DMS 273 (cell line): Measurements from ENCODE around the gene RCOR1.

Experiments used
- DNase-seq: peaks from one replicate; lab custom pipeline; 2025; ENCODE audit not compliant: unreplicated experiment; lab: John Stamatoyannopoulos, UW

The RCOR1 gene

DNA sequence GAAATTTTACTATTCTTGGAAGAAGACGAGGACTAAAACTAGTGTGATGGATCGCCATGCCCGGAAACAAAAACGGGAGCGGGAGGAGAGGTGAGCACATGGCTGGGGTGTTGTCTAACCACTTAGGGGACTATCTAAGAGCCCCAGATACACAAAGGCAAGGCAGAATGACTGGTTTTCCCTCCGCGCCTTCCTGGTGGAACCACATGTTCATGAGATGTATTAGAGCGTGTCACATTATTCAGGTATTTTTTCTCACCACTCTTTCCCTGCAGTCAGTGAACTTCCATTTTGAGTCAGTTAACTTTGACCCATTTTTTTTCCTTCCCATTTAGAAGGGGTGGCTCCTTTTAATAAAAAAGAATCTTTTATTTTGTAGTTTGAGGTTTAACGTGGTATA, 116.0 kb downstream of the RCOR1 start:
- no peak for DNase-seq

DNA sequence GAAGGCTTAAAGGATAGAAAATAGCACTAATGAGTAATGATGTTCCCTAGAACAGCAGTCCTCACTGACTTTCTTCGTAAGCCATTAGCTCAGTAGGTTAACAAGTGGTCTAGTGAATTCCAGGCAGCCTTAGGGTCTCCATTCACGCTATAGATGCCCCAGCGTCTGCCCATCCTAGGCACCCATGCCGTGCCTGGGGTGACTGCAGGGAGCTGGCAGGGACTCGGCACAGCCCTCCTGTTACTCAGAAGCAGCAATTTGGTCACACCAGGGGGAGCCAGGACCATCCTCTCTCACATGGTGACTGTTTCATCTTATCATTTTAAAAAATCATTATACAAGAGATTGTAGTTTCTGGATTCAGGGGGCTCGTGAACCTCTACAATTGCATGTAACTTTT, 118.8 kb downstream of the RCOR1 start:
- no peak for DNase-seq

DNA sequence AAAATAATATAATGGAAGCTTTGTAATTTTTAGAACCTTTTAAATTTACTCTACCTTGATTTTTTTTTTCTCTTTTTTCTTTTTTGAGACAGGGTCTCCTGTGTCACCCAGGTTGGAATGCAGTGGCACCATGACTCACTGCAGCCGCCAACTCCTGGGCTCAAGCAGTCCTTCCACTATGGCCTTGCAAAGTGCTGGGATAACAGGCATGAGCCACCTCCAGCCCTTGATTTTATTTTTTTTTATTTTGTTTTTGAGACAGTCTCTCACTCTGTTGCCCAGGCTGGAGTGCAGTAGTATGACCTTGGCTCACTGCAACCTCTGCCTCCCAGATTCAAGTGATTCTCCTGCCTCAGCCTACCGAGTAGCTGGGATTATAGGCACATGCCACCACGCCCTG, 119.5 kb downstream of the RCOR1 start:
- no peak for DNase-seq

DNA sequence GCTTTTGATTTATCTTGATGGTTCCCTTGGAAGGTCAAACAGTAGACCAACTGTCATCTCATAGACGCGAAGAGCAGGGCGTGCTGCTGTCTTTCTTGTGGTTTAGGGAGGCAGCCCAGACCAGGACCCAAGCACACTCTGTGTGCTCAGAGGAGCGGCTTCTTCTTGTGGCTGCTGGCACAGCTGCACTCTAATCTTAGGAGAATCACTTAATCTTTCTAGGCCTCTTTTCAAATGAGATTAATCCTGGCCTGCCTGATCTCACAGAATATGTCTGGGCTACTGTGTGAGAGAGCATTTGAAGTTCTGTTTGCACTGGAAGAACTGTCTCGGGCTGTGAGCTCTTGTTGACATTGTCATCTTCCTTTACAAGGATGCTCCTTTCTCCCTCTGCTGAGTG, 124.8 kb downstream of the RCOR1 start:
- no peak for DNase-seq

DNA sequence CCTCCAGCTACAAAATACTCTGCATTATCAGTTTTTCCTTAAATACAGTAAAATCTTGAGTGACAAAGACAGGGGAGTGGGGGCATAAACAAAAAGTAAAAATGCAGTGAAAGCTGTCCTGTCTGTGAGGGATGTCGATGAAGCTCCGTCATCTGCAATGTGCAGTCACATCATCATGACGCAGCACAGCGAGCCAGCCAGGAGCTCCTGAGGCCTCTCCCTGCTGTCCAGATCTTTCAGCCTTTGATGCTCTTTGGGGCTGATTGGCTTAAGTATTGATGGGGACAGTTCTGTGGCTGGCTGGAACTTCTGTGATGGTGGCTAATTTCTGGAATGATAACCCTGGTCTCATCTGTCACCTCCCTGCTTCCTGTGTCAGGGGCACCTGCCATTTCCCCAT, 130.2 kb downstream of the RCOR1 start:
- no peak for DNase-seq

DNA sequence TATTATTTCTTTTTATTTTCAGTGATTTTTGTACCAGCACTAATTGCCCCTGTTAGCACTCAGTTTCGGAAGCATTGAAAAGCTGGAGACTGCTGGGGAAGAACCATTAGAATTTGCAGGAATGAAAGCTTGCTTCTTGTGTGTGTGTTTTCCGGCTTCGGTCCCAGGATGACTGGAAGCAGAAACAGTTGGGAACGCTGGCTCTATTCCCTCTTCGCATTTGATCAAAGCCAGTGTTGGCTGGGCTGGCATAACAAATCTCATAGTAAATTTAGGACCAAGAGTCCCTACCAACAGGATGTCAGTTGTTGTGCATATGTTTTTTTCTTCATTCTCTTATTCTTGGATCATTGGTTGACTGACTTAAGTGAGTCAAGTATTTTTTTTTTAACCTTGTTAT, 131.2 kb downstream of the RCOR1 start:
- DNase-seq: no peak

DNA sequence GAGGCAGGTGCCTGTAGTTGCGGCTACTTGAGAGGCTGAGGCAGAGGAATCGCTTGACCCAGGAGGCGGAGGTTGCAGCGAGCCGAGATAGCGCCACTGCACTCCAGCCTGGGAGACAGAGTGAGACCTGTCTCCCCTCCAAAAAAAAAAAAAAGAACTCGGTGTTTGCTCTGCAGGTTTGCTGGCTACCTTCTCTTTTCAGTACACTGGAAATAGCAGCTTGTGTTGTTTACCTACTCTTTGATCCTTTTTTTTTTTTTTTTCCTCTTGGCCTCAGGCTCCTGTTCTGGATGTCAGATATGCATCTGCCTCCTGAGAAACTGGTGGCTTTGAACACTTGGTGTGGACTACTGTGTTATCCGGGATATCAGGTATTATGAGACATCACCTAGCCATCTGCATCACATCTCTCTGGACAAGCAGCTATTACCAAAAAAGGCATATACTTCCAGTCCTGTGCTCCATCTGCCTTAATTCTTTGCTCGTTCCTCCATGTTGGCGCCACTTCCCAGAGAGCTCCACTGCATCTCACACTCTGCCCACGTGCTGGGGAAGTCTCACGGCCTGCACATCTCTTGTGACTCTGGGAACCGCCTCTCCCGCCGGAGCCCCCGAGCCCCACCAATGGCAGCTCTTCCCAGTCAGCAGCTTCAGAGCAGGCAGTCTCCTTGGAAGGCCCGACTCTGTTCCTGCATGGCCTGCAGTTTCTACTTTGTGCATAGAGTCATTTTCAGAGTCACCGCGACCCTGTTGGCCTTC, 133.9 kb downstream of the RCOR1 start:
- no peak for DNase-seq

DNA sequence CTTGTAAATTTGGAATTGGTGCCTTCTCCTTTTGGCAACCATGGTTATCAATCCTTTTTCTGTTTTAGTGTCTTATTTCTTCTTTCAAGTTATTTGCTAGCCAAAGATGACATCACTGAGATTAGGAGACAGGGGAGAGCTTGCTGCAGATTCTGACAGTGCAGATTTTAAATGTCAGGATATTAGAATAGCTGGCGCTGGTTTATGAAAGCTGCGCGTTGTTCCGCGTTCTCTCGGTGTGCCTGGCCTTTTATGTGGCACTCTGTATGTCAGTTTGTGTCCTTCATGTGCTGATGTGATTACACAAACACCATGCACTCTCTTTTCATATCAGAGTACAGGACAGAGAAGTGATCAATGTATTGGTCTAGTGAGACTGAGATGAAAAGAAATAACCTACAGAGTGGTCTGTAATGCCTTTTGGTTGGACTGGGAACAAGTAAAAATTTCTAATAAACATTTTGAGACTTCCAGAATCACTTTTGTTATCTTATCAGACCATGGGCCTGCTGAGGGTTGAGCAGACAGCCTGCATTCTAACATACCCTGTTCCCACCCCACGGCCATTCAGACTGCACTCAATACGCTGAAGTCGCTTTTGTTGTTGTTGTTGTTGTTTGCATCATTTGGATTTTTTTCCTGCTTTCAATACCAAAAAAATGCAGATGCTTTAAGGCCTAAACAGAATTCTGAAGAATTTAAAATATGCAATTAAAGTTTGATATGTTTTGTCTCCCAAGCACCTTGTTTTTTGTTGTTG, 135.1 kb downstream of the RCOR1 start:
- no peak for DNase-seq

DNA sequence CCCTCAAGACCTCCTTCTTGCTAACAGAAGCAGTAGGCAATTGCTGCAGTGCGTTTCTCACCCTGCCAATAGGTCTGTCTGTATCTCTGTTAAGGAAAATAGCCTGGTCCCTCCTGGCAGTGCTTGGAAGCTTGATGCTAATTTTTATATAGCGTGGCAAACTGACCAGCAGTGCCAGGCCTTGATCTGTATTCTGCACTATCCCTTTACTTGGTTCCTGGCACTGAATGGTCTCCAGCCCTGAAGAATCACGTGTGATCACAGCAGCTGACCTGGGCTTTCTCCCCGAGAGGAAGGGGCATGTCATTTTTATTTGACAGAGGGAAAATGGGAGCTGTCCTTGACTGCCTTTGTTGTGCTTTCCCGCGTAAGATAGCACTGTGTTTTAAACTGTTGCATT, 136.1 kb downstream of the RCOR1 start:
- no peak for DNase-seq

DNA sequence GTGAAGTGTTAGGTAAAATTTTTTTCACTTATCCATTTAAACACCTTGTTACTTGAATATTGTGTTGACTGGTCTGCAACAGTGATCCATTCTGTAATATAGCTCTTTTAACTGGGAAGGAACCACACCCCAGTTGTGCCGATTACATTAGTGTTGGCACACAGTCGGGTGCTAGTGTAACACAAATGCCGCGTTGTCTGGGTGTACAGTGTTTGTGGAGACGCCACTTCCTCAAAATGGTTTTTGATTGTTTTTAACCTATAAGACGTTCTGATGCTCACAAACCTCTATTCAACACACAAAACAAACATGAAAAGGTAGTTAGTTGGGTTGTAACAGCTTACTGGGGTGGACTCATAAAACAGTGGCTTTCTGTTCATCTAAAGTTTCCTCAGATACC, 136.8 kb downstream of the RCOR1 start:
- DNase-seq: no peak

DNA sequence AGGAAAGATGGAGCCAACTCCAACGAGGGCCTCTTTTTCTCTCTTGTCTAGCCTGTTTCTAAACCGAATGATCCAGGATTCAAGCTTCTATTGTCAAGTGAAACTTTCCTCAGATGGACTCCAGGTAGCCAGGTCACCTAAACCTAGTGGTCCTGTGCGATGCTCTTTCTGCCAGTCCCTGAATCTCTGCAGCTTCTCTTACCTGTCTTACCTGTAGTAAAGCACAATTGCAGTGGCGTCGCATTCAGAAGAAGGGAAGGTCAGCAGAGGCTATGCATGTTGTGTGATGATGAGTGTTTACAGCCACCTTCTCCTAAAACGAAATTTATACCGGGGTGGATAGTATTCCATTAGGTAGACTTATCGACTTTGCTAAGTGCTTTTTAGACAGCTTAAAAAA, 137.4 kb downstream of the RCOR1 start:
- DNase-seq: no peak

DNA sequence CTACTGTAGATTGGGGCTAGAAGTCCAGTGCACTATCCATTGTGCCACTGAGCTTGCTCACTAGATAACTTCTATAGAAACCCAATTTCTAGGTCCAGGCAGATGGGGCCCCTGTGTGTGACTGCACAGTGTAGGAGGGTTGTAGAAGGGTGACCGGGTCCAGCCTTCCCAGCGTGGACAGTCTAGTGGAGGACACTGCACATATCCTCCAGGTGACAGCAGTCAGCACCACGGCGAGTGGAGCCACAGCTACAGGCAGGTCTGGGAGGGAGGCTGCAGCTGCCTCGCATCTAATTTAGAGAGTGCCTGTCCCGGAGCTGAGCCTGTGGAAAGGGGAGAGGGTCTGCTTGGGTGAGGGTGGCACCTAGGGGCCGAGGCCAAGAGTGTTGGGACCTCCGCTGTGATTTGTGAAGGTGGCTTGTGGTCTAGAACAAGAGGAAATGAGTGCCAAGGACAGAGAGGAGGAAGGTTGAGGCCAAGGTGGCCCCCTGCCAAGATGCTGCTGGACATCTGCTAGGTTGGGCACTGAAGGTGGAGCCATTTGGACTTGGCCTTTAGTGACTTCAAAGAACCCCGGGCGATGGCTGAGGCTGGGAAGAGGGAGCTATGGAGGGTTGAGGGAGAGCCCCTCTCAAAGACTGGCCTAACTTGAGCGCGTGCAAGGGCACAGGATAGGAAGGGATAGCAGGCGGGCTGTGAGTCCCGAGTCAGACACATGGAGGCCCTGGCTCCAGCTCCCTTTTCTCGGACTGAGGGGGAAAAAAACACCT, 138.8 kb downstream of the RCOR1 start:
- no peak for DNase-seq

DNA sequence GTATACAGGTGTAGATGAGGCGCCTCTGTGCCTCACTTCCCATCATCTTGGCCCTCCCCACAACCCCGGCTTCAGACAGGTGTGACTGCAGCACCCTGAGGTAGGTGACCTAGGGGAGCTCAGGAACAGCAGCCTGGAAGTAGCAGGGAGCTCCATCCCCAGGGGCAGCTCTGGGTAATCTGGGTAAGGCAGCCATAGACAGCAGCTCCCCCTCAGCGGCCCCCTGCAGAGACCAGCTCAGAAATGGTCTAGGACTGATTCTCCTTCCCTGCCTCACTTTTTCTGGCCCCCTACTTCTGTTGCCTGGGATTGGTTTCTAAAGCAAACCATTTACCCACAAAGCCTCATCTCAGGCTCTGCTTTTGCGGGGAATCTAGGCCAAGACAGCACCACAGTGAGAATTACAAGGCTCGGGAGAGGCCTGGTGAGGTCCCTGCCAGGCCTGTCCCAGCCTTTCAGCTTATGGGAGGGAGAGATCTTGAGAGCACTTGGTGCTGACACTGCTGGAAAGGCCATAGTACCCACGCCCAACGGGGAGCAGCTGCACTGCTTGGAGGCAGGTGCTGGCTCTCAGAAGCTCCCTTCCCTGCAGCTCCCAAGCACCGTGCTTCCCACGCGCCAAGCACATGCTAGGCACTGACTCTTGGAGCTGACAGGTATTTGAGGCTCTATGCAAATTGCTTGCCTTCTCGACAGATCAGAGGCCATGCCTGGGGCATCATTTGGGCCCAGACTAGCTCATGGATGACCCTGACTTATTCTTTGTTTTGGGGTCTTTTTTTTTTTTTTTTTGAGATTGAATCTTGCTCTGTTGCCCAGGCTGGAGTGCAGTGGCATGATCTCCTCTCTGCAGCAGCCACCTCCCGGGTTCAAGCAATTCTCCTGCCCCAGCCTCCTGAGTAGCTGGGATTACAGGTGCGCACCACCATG, 139.7 kb downstream of the RCOR1 start:
- DNase-seq: no peak

DNA sequence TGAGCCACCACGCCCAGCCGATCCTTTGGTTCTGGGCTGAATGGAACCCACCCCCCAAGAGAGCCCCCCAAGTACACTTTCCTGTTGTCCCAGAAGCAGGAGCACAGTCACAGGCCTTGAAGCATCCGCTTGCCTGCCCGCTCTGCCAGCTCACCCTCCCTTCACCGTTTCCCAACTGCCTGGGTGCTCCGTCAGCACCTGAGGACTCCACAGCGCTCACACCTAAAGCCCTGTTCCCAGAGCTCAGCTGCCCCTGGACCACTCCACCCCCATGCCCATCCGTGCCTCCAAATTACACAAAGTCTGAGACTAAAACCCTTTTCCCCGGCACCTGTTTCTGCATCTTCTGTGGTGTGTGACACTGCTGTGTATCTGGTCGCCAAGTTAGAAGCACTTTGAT, 140.5 kb downstream of the RCOR1 start:
- no peak for DNase-seq

DNA sequence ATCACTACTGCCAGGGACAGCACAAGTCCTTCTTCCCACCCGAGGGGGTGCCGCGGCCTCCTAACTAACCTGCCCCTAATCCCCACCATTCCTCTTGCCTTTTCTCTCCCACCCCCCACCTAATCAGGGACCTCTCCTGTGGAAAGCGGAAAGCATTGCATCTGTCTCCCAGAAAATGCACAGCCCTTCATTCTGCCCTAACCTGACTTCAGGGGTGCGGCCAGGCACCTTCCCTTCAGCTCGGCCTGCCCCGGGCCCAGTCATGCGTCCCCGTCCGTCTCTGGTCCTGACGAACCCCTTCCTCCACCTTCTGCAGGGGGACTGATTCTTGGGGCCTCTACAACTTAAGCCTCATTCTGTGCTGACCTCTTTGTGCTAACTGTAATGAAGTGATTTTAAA, 140.9 kb downstream of the RCOR1 start:
- no peak for DNase-seq

DNA sequence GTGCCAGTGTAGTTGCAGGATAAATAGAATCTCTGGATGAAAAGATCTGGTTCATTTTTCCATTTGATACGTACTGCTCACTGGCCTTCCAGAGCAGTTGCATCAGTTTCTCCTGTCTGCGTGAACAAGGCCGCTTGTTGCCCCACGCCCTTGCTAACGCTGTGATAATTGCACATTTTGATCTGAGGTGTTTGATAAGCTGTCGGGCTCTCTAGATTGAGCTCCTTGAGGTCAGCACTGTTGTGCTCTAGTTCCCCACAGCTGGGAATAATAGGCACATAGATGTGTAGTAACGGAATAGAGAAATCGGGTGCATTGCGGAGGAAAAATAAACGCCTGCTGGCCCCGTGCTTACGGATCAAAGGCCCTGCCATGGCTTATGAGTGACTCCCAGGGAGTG, 142.0 kb downstream of the RCOR1 start:
- DNase-seq: no peak

DNA sequence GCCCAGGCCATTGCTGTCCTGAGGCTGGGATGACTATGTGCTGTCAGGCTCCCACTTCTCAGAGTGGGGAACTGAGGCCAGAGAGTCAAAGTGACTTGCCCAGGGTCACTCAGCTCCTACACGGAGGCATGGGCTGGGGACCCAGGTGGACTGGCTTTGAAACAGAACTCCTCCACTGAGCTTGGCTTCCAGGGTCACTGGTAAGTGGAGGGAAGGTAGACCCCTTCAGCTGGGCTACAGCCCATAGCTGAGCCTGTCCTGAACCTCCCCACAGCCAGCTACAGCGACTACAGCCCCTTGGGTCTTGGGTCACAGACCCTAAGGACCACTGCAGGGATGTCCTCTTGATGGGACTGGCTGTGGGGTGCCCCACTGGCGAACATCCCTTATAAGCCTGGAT, 144.5 kb downstream of the RCOR1 start:
- DNase-seq: no peak

DNA sequence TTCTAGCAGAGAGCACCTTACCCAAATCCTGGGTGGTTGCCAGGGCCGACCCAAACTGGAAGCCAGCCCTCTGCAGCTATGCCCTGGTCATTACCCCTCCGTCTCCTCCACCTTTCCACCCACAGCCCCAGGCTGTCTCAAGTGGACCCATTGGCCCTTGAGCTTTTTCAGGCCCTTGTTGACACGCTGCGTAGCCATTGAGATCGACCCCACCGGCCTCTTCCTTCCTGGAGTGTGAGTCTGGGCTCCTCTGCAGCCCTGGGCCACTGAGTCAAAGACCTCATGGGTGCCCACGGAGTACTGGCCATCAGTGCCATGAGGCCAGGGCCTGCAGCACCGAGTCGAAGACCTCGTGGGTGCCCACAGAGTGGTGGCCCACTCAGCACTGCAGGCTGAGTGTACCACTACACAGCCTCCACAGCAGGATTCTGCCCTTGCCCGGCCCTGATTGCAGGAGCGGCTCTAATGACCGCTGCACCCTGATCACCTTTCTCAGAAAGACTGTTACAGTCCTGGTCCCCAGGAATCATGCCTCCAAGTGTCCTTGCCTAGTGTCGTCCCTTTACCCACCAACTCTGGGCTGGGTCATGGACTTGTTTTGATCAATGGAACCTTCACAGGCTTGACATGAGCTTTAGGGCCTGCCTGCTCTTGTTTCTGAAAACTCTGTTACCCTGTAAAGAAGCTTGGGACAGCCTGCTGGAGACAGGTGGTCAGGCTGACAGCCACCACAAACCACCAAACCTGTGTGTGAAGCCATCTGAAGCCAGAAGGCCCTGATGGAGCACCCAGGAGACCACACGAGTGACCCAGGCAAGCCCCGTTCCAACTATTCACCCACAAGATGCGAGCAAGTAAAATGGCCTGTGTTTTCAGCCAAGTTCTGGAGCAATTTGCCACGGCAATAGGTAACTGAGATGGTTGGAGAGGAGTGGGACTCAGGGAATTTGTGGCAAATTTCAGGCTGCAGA, 145.2 kb downstream of the RCOR1 start:
- no peak for DNase-seq

DNA sequence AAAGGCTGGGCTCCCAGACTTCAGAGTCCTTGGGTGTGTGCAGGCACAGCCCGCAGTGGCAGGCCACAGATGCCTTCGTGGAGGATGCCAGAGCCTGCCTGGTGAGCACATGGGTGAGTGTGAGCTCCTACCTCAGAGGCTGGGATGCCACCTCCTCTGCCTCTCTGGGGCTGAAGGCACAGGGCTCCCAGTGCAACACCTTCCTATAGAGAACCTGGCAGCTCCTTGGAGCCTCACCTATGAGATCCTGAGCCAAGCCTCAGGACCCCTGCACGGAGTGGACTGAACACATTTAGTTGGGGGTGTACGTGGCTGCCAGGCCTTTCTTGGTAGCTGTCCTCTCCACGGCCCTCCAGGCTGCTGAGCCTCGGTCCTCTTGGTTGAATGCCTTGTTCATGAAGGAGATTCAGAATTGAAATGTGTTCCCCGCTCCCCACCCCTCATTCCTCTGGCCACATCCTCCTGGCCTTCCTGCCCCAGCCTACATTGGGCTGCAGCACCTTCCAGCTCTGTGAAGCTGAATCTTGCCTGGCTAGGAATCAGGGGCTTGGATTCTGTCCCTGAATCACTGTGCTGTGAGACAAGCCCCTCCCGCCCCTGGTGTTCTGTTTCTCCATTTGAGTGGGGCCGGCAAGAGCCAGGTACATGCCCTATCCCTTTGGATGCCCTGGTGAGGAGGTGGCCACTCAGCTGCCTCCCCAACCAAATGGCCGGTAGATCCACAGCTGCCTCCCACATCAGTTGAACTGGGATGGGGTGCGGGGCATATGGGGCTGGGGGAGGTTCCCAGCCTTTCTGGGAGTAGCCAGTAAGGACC, 146.1 kb downstream of the RCOR1 start:
- DNase-seq: no peak
